Duodenal mucosa (tissue), 2 donors: ENCODE results near the gene WDR82.

Experiments
- H3K27ac ChIP-seq: one replicate; pipeline ENCODE4 v1.7.0; 2013; ENCODE audit warnings: low read depth, low read length
- H3K27me3 ChIP-seq, 2 donors: one replicate each; pipeline ENCODE4 v1.7.0; 2013; ENCODE audit warnings: low read length in 2 of 2, control low read depth in 1 of 2; ENCODE audit not compliant: insufficient read depth in 2 of 2, control insufficient read depth in 1 of 2
- H3K36me3 ChIP-seq, 2 donors: one replicate each; pipeline ENCODE4 v1.7.0; 2013; ENCODE audit warnings: low read length in 2 of 2, control low read depth in 1 of 2; ENCODE audit not compliant: insufficient read depth in 2 of 2, control insufficient read depth in 1 of 2
- H3K4me1 ChIP-seq, 2 donors: one replicate each; pipeline ENCODE4 v1.7.0; 2013; ENCODE audit warnings: low read length in 2 of 2, control low read depth in 1 of 2; ENCODE audit not compliant: insufficient read depth in 2 of 2, control insufficient read depth in 1 of 2
- H3K4me3 ChIP-seq, 2 donors: one replicate each; pipeline ENCODE4 v1.7.0; 2013; ENCODE audit warnings: low read length in 2 of 2, low read depth in 1 of 2
- H3K9ac ChIP-seq, 2 donors: one replicate each; pipeline ENCODE4 v1.7.0; 2013; ENCODE audit warnings: low read length in 2 of 2, low read depth in 1 of 2
- H3K9me3 ChIP-seq, 2 donors: one replicate each; pipeline ENCODE4 v1.7.0; 2013; ENCODE audit warnings: low read length in 2 of 2, control low read depth in 1 of 2; ENCODE audit not compliant: control insufficient read depth in 1 of 2

Gene WDR82

DNA sequence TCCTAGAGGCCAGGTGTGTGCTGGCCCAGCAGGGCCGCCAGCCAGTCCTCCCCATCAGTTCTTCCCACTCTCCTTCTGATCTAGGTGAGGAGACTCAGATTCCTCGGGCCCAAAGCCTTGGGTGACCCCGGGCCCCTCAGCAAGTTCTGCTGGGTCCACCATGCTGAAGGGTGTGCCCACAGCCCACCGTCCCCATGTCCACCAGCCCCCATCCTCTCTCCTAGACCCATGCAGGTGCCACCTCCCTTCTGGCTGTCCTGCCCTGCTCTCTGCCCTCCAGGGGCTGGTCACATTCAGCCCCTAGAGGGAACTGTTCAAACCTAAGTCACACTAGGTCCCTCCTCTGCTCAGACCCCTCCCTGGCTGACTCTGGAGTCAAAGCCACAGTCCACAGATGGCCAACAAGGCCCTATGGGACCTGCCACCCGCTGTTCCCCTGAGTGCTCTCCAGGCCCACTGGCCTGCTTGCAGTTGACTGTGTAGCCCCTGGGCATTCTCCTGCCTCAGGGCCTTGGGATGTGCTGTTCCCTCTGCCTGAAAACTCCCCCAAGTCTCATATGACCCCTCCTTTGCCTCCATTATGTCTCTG is 52.1 kb downstream of the WDR82 start:
- Histone ChIP-seq H3K27ac (no peak overlapping the region), H3K4me1 (peaks cover 6 to 17% of the 10 kb centered on the region in 2 donors), H3K9me3 (no peaks in the 10 kb centered on the region), H3K36me3 (peaks cover 24 to 28% of the 10 kb centered on the region in 2 donors), H3K4me3 (no peak overlapping the region), H3K27me3 (no peaks in the 10 kb centered on the region), H3K9ac (no peak overlapping the region)

DNA sequence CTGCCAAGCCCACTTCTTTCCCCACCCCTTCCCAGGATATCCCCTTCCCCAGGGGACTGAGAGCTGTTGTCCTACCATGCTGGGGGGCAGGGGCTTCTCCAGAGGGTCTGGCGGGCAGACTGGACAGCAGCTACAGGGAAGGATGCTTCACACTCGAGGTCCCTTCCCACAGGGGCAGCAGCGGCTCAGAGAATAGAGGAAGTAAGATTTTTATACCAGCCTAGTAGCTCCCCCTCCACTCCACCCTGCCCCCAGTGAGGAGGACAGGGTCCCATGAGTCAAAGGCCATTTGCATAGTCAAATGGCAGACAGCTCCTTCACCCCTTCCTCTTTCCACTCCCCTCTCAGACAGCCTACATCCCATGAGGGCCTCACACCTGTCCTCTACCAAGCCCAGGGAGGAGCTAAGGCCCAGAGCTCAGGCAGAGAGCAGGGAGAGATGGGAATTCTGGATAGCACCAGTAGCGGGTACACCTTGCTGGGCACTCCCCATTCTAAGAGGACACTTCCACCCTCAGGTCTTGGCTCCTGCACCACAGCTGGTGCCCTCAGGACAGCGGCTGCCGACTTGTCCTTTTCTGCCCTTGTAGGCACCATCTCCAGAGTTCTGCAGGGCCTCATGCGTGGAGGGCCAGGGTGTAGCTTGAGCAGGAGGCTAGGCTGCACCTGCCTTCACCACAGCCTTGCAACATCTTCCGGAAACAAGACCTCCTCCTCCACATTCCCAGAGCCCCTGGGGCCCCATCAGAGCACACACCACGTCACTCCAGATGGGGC is 52.8 kb downstream of the WDR82 start, which contains the start of gene TLR9:
TLR9 (minus strand) TSS at position 194 of the 777 bp plus-strand sequence; CDS start at position 78, 116 bp downstream.
- H3K4me3 ChIP-seq = peak within 1 kb of the TSS in 1 of 2 donors; percentile 5
- H3K9me3 ChIP-seq = no peaks in the 10 kb centered on the region
- H3K9ac ChIP-seq = no peak within 1 kb of the TSS
- no peaks in the 10 kb centered on the region for H3K27me3 ChIP-seq
- peaks cover 9 to 24% of the 10 kb centered on the region in 2 donors for H3K4me1 ChIP-seq
- H3K27ac ChIP-seq = no peak within 1 kb of the TSS
- H3K36me3 ChIP-seq = peaks cover 17 to 21% of the 10 kb centered on the region in 2 donors

DNA sequence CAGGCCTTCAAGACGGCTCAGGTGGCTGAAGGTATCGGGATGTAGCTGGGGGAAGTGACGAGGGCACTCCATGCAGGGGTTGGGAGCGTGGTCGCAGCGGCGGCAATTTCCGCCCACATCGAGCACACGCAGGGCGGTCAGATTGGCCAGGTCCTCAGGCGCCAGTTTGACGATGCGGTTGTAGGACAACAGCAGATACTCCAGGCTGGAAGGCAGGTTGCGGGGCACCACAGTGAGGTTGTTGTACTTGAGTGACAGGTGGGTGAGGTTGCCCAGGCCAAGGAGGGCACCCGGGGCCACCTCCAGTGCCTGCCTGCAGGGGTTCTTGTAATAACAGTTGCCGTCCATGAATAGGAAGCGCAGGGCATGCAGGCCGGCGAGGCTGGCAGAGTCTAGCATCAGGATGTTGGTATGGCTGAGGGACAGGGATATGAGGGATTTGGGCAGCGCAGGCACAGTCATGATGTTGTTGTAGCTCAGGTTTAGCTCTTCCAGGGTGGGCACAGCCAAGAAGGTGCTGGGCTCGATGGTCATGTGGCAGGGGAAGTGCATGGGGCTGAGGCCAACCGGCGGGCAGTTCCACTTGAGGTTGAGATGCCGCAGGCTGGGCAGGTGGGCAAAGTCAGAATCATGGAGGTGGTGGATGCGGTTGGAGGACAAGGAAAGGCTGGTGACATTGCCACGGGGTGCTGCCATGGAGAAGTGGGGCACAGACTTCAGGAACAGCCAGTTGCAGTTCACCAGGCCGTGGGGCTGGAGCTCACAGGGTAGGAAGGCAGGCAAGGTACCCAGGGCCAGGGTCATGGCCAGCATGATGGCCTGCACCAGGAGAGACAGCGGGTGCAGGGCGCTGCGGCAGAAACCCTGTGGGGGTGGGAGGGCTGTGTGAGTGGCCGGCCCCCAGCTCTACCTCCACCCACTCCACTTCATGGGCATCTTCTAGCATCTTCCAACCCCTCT is 54.7 kb downstream of the WDR82 start:
- Histone ChIP-seq H3K9me3 (no peaks in the 10 kb centered on the region), H3K4me1 (peaks cover 18 to 35% of the 10 kb centered on the region in 2 donors), H3K27ac (no peak overlapping the region), H3K27me3 (no peaks in the 10 kb centered on the region), H3K4me3 (no peak overlapping the region), H3K36me3 (peaks cover 2 to 7% of the 10 kb centered on the region in 2 donors), H3K9ac (no peak overlapping the region)

- Histone ChIP-seq H3K9ac (no peak overlapping the region), H3K4me3 (no peak overlapping the region), H3K4me1 (peaks cover 29 to 47% of the 10 kb centered on the region in 2 donors), H3K36me3 (no peaks in the 10 kb centered on the region), H3K9me3 (no peaks in the 10 kb centered on the region), H3K27ac (no peak overlapping the region), H3K27me3 (no peaks in the 10 kb centered on the region)
Observed at GRCh38 chr3:52222319-52223221, 55.9 kb downstream of the WDR82 start.

- Histone ChIP-seq H3K4me1 (peaks cover 37 to 55% of the 10 kb centered on the region in 2 donors), H3K9ac (no peak overlapping the region), H3K36me3 (no peaks in the 10 kb centered on the region), H3K9me3 (no peaks in the 10 kb centered on the region), H3K4me3 (no peak overlapping the region), H3K27ac (no peak overlapping the region), H3K27me3 (no peaks in the 10 kb centered on the region)
Observed at GRCh38 chr3:52221563-52222318, 56.7 kb downstream of the WDR82 start.

GRCh38 chr3:52221141-52221562 is 57.3 kb downstream of the WDR82 start:
- Histone ChIP-seq H3K4me3 (no peak overlapping the region), H3K9ac (no peak overlapping the region), H3K36me3 (no peaks in the 10 kb centered on the region), H3K9me3 (no peaks in the 10 kb centered on the region), H3K4me1 (peaks cover 43 to 56% of the 10 kb centered on the region in 2 donors), H3K27me3 (no peaks in the 10 kb centered on the region), H3K27ac (no peak overlapping the region)

GRCh38 chr3:52220380-52221026 is 57.9 kb downstream of the WDR82 start:
- H3K9ac ChIP-seq = no peak overlapping the region
- H3K4me1 ChIP-seq = peaks cover 38 to 56% of the 10 kb centered on the region in 2 donors
- H3K9me3 ChIP-seq = no peaks in the 10 kb centered on the region
- H3K27ac ChIP-seq = no peak overlapping the region
- peaks cover 0 to 4% of the 10 kb centered on the region in 2 donors for H3K36me3 ChIP-seq
- H3K4me3 ChIP-seq = no peak overlapping the region
- H3K27me3 ChIP-seq = no peaks in the 10 kb centered on the region

GRCh38 chr3:52218937-52219650 is 59.4 kb downstream of the WDR82 start:
- H3K4me1 ChIP-seq = peaks cover 36 to 56% of the 10 kb centered on the region in 2 donors
- H3K9ac ChIP-seq = no peak overlapping the region
- H3K9me3 ChIP-seq = no peaks in the 10 kb centered on the region
- peaks cover 11 to 18% of the 10 kb centered on the region in 2 donors for H3K36me3 ChIP-seq
- no peak overlapping the region for H3K4me3 ChIP-seq
- H3K27me3 ChIP-seq = no peaks in the 10 kb centered on the region
- no peak overlapping the region for H3K27ac ChIP-seq
